Measurements from ENCODE around the gene KIF21A. TPM values are rescaled to one million over a fixed set of nuclear protein-coding genes. Genes with fewer than 3 reads are reported as not detected.
A peak's percentile ranks its signal among the peaks of the same experiment; 100 is the strongest.

KIF21A gene
- total and polyA plus RNA-seq, 2 experiments from 2014 or later, result 25.0 to 55.1 TPM

GRCh38 chr12:39393890-39394289, 49.0 kb downstream of the KIF21A start:
- no peak overlapping the region for H3K27ac ChIP-seq
- no peak overlapping the region for H3K4me3 ChIP-seq
- H3K9me2 ChIP-seq (replicated peaks; ENCODE audit: insufficient read depth), result no peaks in the 10 kb centered on the region
- H3K36me3 ChIP-seq (replicated peaks; ENCODE audit: insufficient read depth, low read depth), result no peaks in the 10 kb centered on the region
- peaks cover 55% of the 10 kb centered on the region for H3K79me2 ChIP-seq
- H2AFZ ChIP-seq, result no peak overlapping the region
- no peaks in the 10 kb centered on the region for H3K9me3 ChIP-seq (ENCODE audit: low read depth)
- peak overlapping the region; percentile 23 for H3K4me2 ChIP-seq
- 50% methylated on average over 5 of the region's 5 CpGs for WGBS (ENCODE audit: low lambda C conversion rate, missing lambda C conversion rate)
- peaks cover 34% of the 10 kb centered on the region for H3K4me1 ChIP-seq (ENCODE audit: insufficient read depth)
- no peaks in the 10 kb centered on the region for H4K20me1 ChIP-seq (ENCODE audit: insufficient read depth, poor library complexity, severe bottlenecking)
- TF ChIP-seq EZH2 (IDR thresholded peaks at IDR 0.05; ENCODE audit: borderline replicate concordance), result no peak
- no peak for TF ChIP-seq CTCF (IDR thresholded peaks at IDR 0.05; ENCODE audit: poor library complexity)
- TF ChIP-seq EZH2phosphoT487 (IDR thresholded peaks at IDR 0.05; ENCODE audit: low read depth, severe bottlenecking, unreplicated experiment), result no peak
- no peak for DNase-seq (ENCODE audit: low spot score)
- H3K27me3 ChIP-seq, result no peaks in the 10 kb centered on the region

GRCh38 chr12:39393179-39393578, 49.7 kb downstream of the KIF21A start:
- Histone ChIP-seq H3K27me3 (no peaks in the 10 kb centered on the region), H3K4me1 (ENCODE audit: insufficient read depth) (peaks cover 34% of the 10 kb centered on the region), H3K9me3 (ENCODE audit: low read depth) (no peaks in the 10 kb centered on the region), H3K9me2 (replicated peaks; ENCODE audit: insufficient read depth) (no peaks in the 10 kb centered on the region), H3K4me3 (no peak overlapping the region), H2AFZ (no peak overlapping the region), H3K79me2 (peaks cover 52% of the 10 kb centered on the region), H4K20me1 (ENCODE audit: insufficient read depth, poor library complexity, severe bottlenecking) (no peaks in the 10 kb centered on the region), H3K36me3 (replicated peaks; ENCODE audit: insufficient read depth, low read depth) (no peaks in the 10 kb centered on the region), H3K27ac (no peak overlapping the region), H3K4me2 (no peak overlapping the region)
- no peak for DNase-seq (ENCODE audit: low spot score)
- TF ChIP-seq EZH2 (IDR thresholded peaks at IDR 0.05; ENCODE audit: borderline replicate concordance) (no peak), CTCF (IDR thresholded peaks at IDR 0.05; ENCODE audit: poor library complexity) (no peak), EZH2phosphoT487 (IDR thresholded peaks at IDR 0.05; ENCODE audit: low read depth, severe bottlenecking, unreplicated experiment) (no peak)
- WGBS (ENCODE audit: low lambda C conversion rate, missing lambda C conversion rate), result 78% methylated on average over 2 of the region's 2 CpGs

- Histone ChIP-seq H3K27me3 (no peaks in the 10 kb centered on the region), H4K20me1 (ENCODE audit: insufficient read depth, poor library complexity, severe bottlenecking) (no peaks in the 10 kb centered on the region), H3K27ac (peak overlapping the region; percentile 8), H3K36me3 (replicated peaks; ENCODE audit: insufficient read depth, low read depth) (no peaks in the 10 kb centered on the region), H3K4me3 (no peak overlapping the region), H3K79me2 (peaks cover 56% of the 10 kb centered on the region), H3K9me2 (replicated peaks; ENCODE audit: insufficient read depth) (no peaks in the 10 kb centered on the region), H2AFZ (no peak overlapping the region), H3K4me2 (peak overlapping the region; percentile 31), H3K9me3 (ENCODE audit: low read depth) (no peaks in the 10 kb centered on the region), H3K4me1 (ENCODE audit: insufficient read depth) (peaks cover 34% of the 10 kb centered on the region)
- DNase-seq (ENCODE audit: low spot score), result peak; percentile 32
- 46% methylated on average over 1 of the region's 1 CpG for WGBS (ENCODE audit: low lambda C conversion rate, missing lambda C conversion rate)
- TF ChIP-seq EZH2 (IDR thresholded peaks at IDR 0.05; ENCODE audit: borderline replicate concordance), result no peak
- no peak for TF ChIP-seq EZH2phosphoT487 (IDR thresholded peaks at IDR 0.05; ENCODE audit: low read depth, severe bottlenecking, unreplicated experiment)
- no peak for TF ChIP-seq CTCF (IDR thresholded peaks at IDR 0.05; ENCODE audit: poor library complexity)
These were observed 50.6 kb downstream of the KIF21A start for GRCh38 chr12:39392154-39392925.
